Smooth muscle cell (in vitro differentiated cells): ENCODE measurements around the gene CTNND2. TPM values are rescaled to one million over a fixed set of nuclear protein-coding genes. Genes with fewer than 3 reads are reported as not detected.

Source experiments
- DNase-seq: peaks from one replicate; lab custom pipeline; 2025; ENCODE audit not compliant: unreplicated experiment; lab: John Stamatoyannopoulos, UW
- H2AFZ ChIP-seq: fragments of 200-600 bp; sonication (generic); 2 replicates; pipeline ENCODE4 v1.6.0; 2016; ENCODE audit warnings: antibody characterized with exemption, low read depth, mild to moderate bottlenecking
- H3F3A ChIP-seq: fragments of 200-600 bp; sonication (generic); 2 replicates; pipeline ENCODE4 v1.6.0; 2017; ENCODE audit warnings: antibody characterized with exemption, low read depth
- H3K27ac ChIP-seq: fragments of 200-600 bp; sonication (generic); 2 replicates; pipeline ENCODE4 v1.5.1; 2016; ENCODE audit warnings: low read depth, mild to moderate bottlenecking
- H3K27me3 ChIP-seq: fragments of 200-600 bp; sonication (generic); 2 replicates; pipeline ENCODE4 v1.6.1; 2016; ENCODE audit warnings: low read depth, mild to moderate bottlenecking
- H3K36me3 ChIP-seq: fragments of 200-600 bp; sonication (generic); 2 replicates; pipeline ENCODE4 v1.5.1; 2016; ENCODE audit warnings: low read depth
- H3K4me1 ChIP-seq: fragments of 200-600 bp; sonication (generic); 2 replicates; pipeline ENCODE4 v1.5.1; 2016; ENCODE audit warnings: low read depth
- H3K4me2 ChIP-seq: fragments of 200-600 bp; sonication (generic); 2 replicates; pipeline ENCODE4 v1.6.0; 2016; ENCODE audit warnings: mild to moderate bottlenecking
- H3K4me3 ChIP-seq: fragments of 200-600 bp; sonication (generic); 2 replicates; pipeline ENCODE4 v1.5.1; 2016; ENCODE audit warnings: mild to moderate bottlenecking
- H3K79me2 ChIP-seq: fragments of 200-600 bp; sonication (generic); 2 replicates; pipeline ENCODE4 v1.6.0; 2016; ENCODE audit warnings: low read depth, mild to moderate bottlenecking
- H3K9ac ChIP-seq: fragments of 200-600 bp; sonication (generic); 2 replicates; pipeline ENCODE4 v1.6.0; 2016; ENCODE audit warnings: low read depth
- H3K9me3 ChIP-seq: fragments of 200-600 bp; sonication (generic); replicated peaks from 2 replicates; pipeline ENCODE4 v1.5.1; 2016; ENCODE audit warnings: low read depth
- H4K20me1 ChIP-seq: fragments of 200-600 bp; sonication (generic); 2 replicates; pipeline ENCODE4 v1.6.0; 2016; ENCODE audit warnings: low read depth
- CTCF ChIP-seq: fragments of 200-600 bp; sonication (generic); IDR thresholded peaks from 2 replicates; pipeline ENCODE4 v1.5.1; 2017; ENCODE audit warnings: borderline replicate concordance, mild to moderate bottlenecking, antibody characterized with exemption; ENCODE audit not compliant: insufficient read depth, poor library complexity, severe bottlenecking
- WGBS: methylation state at CpG from one replicate; pipeline ENCODE4 v1.1.7; 2016; ENCODE audit warnings: low lambda C conversion rate; 5-methylcytosine and 5-hydroxymethylcytosine counted together
- polyA plus RNA-seq: library from polyadenylated mRNA; unstranded; fragments of >200 nt; fragmentation: Nextera tagmentation; extraction: Ambion mirVana; gene quantifications from 2 replicates; pipeline ENCODE4 v1.2.1, GENCODE V29; 2016
- total RNA-seq: library from RNA; depleted of rRNA; stranded (reverse); fragments of >200 nt; gene quantifications from 2 replicates; pipeline ENCODE4 v1.2.3, GENCODE V29; 2014

The CTNND2 gene
- total and polyA plus RNA-seq, 2 experiments from 2014 or later: 2.7 to 5.8 TPM

DNA sequence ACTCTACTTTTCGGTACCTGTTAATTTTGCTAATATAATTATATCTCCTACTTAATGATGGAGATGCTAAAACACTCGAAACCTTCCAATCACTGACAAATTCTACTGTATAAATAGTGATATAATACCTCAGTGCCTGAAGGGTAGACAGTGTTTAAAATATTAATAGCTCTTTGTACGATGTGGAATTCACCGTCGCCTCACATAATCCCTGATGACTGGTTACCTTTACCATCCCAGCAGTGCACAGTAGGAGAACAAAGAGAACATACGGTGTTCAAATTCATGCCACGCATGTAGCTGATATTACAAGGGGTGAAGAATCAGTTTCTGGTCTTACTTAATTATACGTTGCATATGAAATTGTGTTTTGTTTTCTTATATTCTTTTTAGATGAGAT, 506.7 kb downstream of the CTNND2 start:
- Histone ChIP-seq H3K4me3 (no peak overlapping the region), H3K27ac (no peak overlapping the region), H3K4me2 (no peak overlapping the region), H3K27me3 (no peaks in the 10 kb centered on the region), H2AFZ (no peak overlapping the region), H3K36me3 (no peaks in the 10 kb centered on the region), H4K20me1 (no peaks in the 10 kb centered on the region), H3K9me3 (no peaks in the 10 kb centered on the region), H3K4me1 (no peaks in the 10 kb centered on the region), H3K9ac (no peak overlapping the region), H3K79me2 (no peaks in the 10 kb centered on the region), H3F3A (no peaks in the 10 kb centered on the region)
- 93% methylated on average over 8 of the region's 8 CpGs for WGBS
- no peak for DNase-seq
- TF ChIP-seq CTCF: no peak

- no peak overlapping the region for H3K27ac ChIP-seq
- WGBS: 89% methylated on average over 5 of the region's 5 CpGs
- TF ChIP-seq CTCF: no peak
Observed at GRCh38 chr5:11396917-11397316, 507.3 kb downstream of the CTNND2 start.

GRCh38 chr5:11394933-11395332, 509.3 kb downstream of the CTNND2 start:
- Histone ChIP-seq H3K9ac (no peak overlapping the region), H3K36me3 (no peaks in the 10 kb centered on the region), H3K4me3 (no peak overlapping the region), H3F3A (no peaks in the 10 kb centered on the region), H4K20me1 (no peaks in the 10 kb centered on the region), H3K9me3 (no peaks in the 10 kb centered on the region), H3K79me2 (no peaks in the 10 kb centered on the region), H3K27ac (no peak overlapping the region), H3K27me3 (no peaks in the 10 kb centered on the region), H2AFZ (no peak overlapping the region), H3K4me2 (no peak overlapping the region), H3K4me1 (peaks cover 4% of the 10 kb centered on the region)
- TF ChIP-seq CTCF: no peak
- DNase-seq: no peak
- WGBS: 94% methylated on average over 5 of the region's 5 CpGs

More at GRCh38 chr5:11396917-11397316, 507.3 kb downstream of the CTNND2 start:
- H3K9me3 ChIP-seq: no peaks in the 10 kb centered on the region
- no peaks in the 10 kb centered on the region for H3K79me2 ChIP-seq
- no peak overlapping the region for H3K4me3 ChIP-seq
- H3K4me2 ChIP-seq: no peak overlapping the region
- H3K4me1 ChIP-seq: no peaks in the 10 kb centered on the region
- no peak for DNase-seq
- H3K36me3 ChIP-seq: no peaks in the 10 kb centered on the region
- H2AFZ ChIP-seq: no peak overlapping the region
- H3K9ac ChIP-seq: no peak overlapping the region
- H4K20me1 ChIP-seq: no peaks in the 10 kb centered on the region
- no peaks in the 10 kb centered on the region for H3F3A ChIP-seq
- no peaks in the 10 kb centered on the region for H3K27me3 ChIP-seq

- no peak for DNase-seq
- no peak overlapping the region for H3K27ac ChIP-seq
- no peak overlapping the region for H3K9ac ChIP-seq
Observed at GRCh38 chr5:11390291-11390767, 513.9 kb downstream of the CTNND2 start.

More at GRCh38 chr5:11390291-11390767, 513.9 kb downstream of the CTNND2 start:
- Histone ChIP-seq H3F3A (no peaks in the 10 kb centered on the region), H3K36me3 (no peaks in the 10 kb centered on the region), H3K79me2 (no peaks in the 10 kb centered on the region), H3K4me3 (no peak overlapping the region), H4K20me1 (no peaks in the 10 kb centered on the region), H3K27me3 (peaks cover 26% of the 10 kb centered on the region), H3K9me3 (no peaks in the 10 kb centered on the region), H3K4me2 (no peak overlapping the region), H3K4me1 (peaks cover 13% of the 10 kb centered on the region), H2AFZ (no peak overlapping the region)
- no peak for TF ChIP-seq CTCF
- WGBS: 84% methylated on average over 6 of the region's 6 CpGs
